ENCODE measurements around the gene ILDR1.

Gene ILDR1

DNA sequence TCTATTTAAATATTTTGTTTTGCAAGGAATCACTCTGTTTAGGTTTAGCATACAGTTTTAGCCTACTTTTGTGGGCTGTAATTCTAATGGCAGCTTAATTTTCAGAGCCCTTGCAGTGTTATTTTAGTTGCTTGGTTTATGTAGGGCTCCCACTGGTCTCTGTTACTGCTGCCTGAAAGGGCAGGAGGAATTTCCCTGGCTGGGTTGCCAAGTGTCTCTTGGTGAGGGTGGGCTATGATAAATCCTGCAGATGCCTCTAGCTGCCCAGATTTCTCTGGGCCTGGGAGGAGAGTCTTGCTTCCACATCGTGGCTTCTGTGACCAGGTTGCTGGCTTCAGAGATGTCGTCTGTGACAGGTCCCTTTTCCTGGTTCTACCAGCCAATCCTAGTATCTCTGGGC lies 36.2 kb downstream of the ILDR1 start:
- Histone ChIP-seq H3K4me2 (ENCODE audit: low read length) (no peak overlapping the region), H3K27me3 (ENCODE audit: control insufficient read depth, low read length) (no peaks in the 10 kb centered on the region), H4K20me1 (ENCODE audit: control insufficient read depth, insufficient read depth, low read depth, low read length) (no peaks in the 10 kb centered on the region), H3K36me3 (ENCODE audit: control insufficient read depth, low read length) (no peaks in the 10 kb centered on the region), H3K4me3 (ENCODE audit: low read length) (no peak overlapping the region), H3K4me1 (ENCODE audit: control insufficient read depth, low read length) (peaks cover 30% of the 10 kb centered on the region), H3K9me3 (ENCODE audit: control insufficient read depth, insufficient read depth, low read length) (peaks cover 15% of the 10 kb centered on the region; the same call in 1 of the 2 replicates), H3F3A (ENCODE audit: control insufficient read depth, insufficient read depth) (peaks cover 3% of the 10 kb centered on the region; the same call in 1 of the 2 replicates), H3K9me2 (replicated peaks; ENCODE audit: control insufficient read depth, low read length) (no peaks in the 10 kb centered on the region), H3K79me2 (ENCODE audit: control insufficient read depth, low read length) (no peaks in the 10 kb centered on the region), H3K27ac (ENCODE audit: low read depth, low read length) (no peak overlapping the region)
- TF ChIP-seq EZH2phosphoT487 (IDR thresholded peaks at IDR 0.05; ENCODE audit: borderline replicate concordance, low read length): no peak
- TF ChIP-seq, protein P1, sequence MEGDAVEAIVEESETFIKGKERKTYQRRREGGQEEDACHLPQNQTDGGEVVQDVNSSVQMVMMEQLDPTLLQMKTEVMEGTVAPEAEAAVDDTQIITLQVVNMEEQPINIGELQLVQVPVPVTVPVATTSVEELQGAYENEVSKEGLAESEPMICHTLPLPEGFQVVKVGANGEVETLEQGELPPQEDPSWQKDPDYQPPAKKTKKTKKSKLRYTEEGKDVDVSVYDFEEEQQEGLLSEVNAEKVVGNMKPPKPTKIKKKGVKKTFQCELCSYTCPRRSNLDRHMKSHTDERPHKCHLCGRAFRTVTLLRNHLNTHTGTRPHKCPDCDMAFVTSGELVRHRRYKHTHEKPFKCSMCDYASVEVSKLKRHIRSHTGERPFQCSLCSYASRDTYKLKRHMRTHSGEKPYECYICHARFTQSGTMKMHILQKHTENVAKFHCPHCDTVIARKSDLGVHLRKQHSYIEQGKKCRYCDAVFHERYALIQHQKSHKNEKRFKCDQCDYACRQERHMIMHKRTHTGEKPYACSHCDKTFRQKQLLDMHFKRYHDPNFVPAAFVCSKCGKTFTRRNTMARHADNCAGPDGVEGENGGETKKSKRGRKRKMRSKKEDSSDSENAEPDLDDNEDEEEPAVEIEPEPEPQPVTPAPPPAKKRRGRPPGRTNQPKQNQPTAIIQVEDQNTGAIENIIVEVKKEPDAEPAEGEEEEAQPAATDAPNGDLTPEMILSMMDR (IDR thresholded peaks at IDR 0.05; ENCODE audit: low read depth, low read length, poor library complexity, severe bottlenecking): no peak

DNA sequence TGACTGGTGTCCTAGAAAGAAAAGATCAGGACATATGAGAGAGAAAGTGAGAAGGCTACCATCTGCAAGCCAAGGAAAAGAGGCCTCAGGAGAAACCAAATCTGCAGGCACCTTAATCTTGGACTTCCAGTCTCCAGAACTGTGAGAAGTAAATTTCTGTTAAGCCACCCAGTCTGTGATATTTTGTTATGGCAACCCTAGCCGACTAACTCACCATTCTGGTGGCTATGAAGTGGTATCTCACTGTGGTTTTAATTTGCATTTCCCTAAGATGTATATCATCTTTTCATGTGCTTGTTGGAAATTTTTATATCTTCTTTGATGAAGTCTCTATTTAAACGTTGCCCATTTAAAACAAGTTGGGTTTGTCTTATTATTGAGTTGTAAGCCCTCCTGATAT lies 40.6 kb downstream of the ILDR1 start:
- no peaks in the 10 kb centered on the region for H3K27me3 ChIP-seq (ENCODE audit: control insufficient read depth, low read length)
- no peaks in the 10 kb centered on the region for H3F3A ChIP-seq (ENCODE audit: control insufficient read depth, insufficient read depth)
- H3K79me2 ChIP-seq (ENCODE audit: control insufficient read depth, low read length): no peaks in the 10 kb centered on the region
- no peaks in the 10 kb centered on the region for H3K36me3 ChIP-seq (ENCODE audit: control insufficient read depth, low read length)
- peaks cover 15% of the 10 kb centered on the region; the same call in 1 of the 2 replicates for H3K9me3 ChIP-seq (ENCODE audit: control insufficient read depth, insufficient read depth, low read length)
- peaks cover 29% of the 10 kb centered on the region for H3K4me1 ChIP-seq (ENCODE audit: control insufficient read depth, low read length)
- no peaks in the 10 kb centered on the region for H4K20me1 ChIP-seq (ENCODE audit: control insufficient read depth, insufficient read depth, low read depth, low read length)
- H3K4me2 ChIP-seq (ENCODE audit: low read length): no peak overlapping the region
- H3K27ac ChIP-seq (ENCODE audit: low read depth, low read length): no peak overlapping the region
- no peaks in the 10 kb centered on the region for H3K9me2 ChIP-seq (replicated peaks; ENCODE audit: control insufficient read depth, low read length)
- TF ChIP-seq, protein P1 (IDR thresholded peaks at IDR 0.05; ENCODE audit: low read depth, low read length, poor library complexity, severe bottlenecking): no peak
- TF ChIP-seq EZH2phosphoT487 (IDR thresholded peaks at IDR 0.05; ENCODE audit: borderline replicate concordance, low read length): no peak
- H3K4me3 ChIP-seq (ENCODE audit: low read length): no peak overlapping the region

DNA sequence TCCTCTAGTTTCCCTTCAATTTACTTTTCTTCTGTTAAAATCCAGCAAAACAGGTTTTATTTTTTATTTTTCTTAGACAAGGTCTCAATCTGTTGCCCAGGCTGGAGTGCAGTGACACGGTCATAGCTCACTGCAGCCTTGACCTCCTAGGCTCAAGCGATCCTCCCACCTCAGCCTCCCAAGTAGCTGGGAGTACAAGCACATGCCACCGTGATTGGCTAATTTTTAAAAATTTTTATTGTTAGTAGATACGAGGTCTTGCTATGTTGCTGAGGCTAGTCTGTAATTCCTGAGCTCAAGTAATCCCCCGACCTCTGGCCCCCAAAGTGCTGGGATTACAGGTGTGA lies 41.6 kb downstream of the ILDR1 start:
- Histone ChIP-seq H3F3A (ENCODE audit: control insufficient read depth, insufficient read depth) (no peaks in the 10 kb centered on the region), H3K27ac (ENCODE audit: low read depth, low read length) (no peak overlapping the region), H3K4me3 (ENCODE audit: low read length) (no peak overlapping the region), H3K79me2 (ENCODE audit: control insufficient read depth, low read length) (no peaks in the 10 kb centered on the region), H4K20me1 (ENCODE audit: control insufficient read depth, insufficient read depth, low read depth, low read length) (no peaks in the 10 kb centered on the region), H3K4me2 (ENCODE audit: low read length) (peak overlapping the region; percentile 15), H3K27me3 (ENCODE audit: control insufficient read depth, low read length) (no peaks in the 10 kb centered on the region), H3K9me3 (ENCODE audit: control insufficient read depth, insufficient read depth, low read length) (peaks cover 15% of the 10 kb centered on the region; the same call in 1 of the 2 replicates), H3K9me2 (replicated peaks; ENCODE audit: control insufficient read depth, low read length) (no peaks in the 10 kb centered on the region), H3K36me3 (ENCODE audit: control insufficient read depth, low read length) (no peaks in the 10 kb centered on the region), H3K4me1 (ENCODE audit: control insufficient read depth, low read length) (peaks cover 29% of the 10 kb centered on the region)
- TF ChIP-seq, protein P1 (IDR thresholded peaks at IDR 0.05; ENCODE audit: low read depth, low read length, poor library complexity, severe bottlenecking): no peak
- TF ChIP-seq EZH2phosphoT487 (IDR thresholded peaks at IDR 0.05; ENCODE audit: borderline replicate concordance, low read length): no peak

Measured in DOHH2 (cell line).